Duodenal mucosa (tissue), 2 donors: ENCODE results near the gene C1QTNF6.

Source experiments
- H3K27ac ChIP-seq: one replicate; pipeline ENCODE4 v1.7.0; 2013; ENCODE audit warnings: low read depth, low read length
- H3K27me3 ChIP-seq, 2 donors: one replicate each; pipeline ENCODE4 v1.7.0; 2013; ENCODE audit warnings: low read length in 2 of 2, control low read depth in 1 of 2; ENCODE audit not compliant: insufficient read depth in 2 of 2, control insufficient read depth in 1 of 2
- H3K36me3 ChIP-seq, 2 donors: one replicate each; pipeline ENCODE4 v1.7.0; 2013; ENCODE audit warnings: low read length in 2 of 2, control low read depth in 1 of 2; ENCODE audit not compliant: insufficient read depth in 2 of 2, control insufficient read depth in 1 of 2
- H3K4me1 ChIP-seq, 2 donors: one replicate each; pipeline ENCODE4 v1.7.0; 2013; ENCODE audit warnings: low read length in 2 of 2, control low read depth in 1 of 2; ENCODE audit not compliant: insufficient read depth in 2 of 2, control insufficient read depth in 1 of 2
- H3K4me3 ChIP-seq, 2 donors: one replicate each; pipeline ENCODE4 v1.7.0; 2013; ENCODE audit warnings: low read length in 2 of 2, low read depth in 1 of 2
- H3K9ac ChIP-seq, 2 donors: one replicate each; pipeline ENCODE4 v1.7.0; 2013; ENCODE audit warnings: low read length in 2 of 2, low read depth in 1 of 2
- H3K9me3 ChIP-seq, 2 donors: one replicate each; pipeline ENCODE4 v1.7.0; 2013; ENCODE audit warnings: low read length in 2 of 2, control low read depth in 1 of 2; ENCODE audit not compliant: control insufficient read depth in 1 of 2

C1QTNF6 gene

GRCh38 chr22:37148742-37149665 lies 39.0 kb downstream of the C1QTNF6 start:
- peak overlapping the region; percentile 50 for H3K4me3 ChIP-seq
- H3K9ac ChIP-seq = peak overlapping the region; percentile 38 to 48
- no peak overlapping the region for H3K27ac ChIP-seq
- no peaks in the 10 kb centered on the region for H3K36me3 ChIP-seq
- no peaks in the 10 kb centered on the region for H3K9me3 ChIP-seq
- no peaks in the 10 kb centered on the region for H3K27me3 ChIP-seq
- no peaks in the 10 kb centered on the region for H3K4me1 ChIP-seq

- H3K27me3 ChIP-seq = no peaks in the 10 kb centered on the region
- no peaks in the 10 kb centered on the region for H3K9me3 ChIP-seq
- H3K9ac ChIP-seq = peak overlapping the region; percentile 38 to 48
- no peaks in the 10 kb centered on the region for H3K4me1 ChIP-seq
- H3K36me3 ChIP-seq = no peaks in the 10 kb centered on the region
- H3K27ac ChIP-seq = no peak overlapping the region
- H3K4me3 ChIP-seq = peak overlapping the region; percentile 30 to 50
Measured at GRCh38 chr22:37148031-37148651, 39.9 kb downstream of the C1QTNF6 start.

GRCh38 chr22:37147186-37147990 lies 40.7 kb downstream of the C1QTNF6 start:
- Histone ChIP-seq H3K4me3 (peak overlapping the region; percentile 36 to 50), H3K36me3 (no peaks in the 10 kb centered on the region), H3K27me3 (no peaks in the 10 kb centered on the region), H3K4me1 (no peaks in the 10 kb centered on the region), H3K9me3 (no peaks in the 10 kb centered on the region), H3K9ac (peak overlapping the region in 1 of 2 donors; percentile 32), H3K27ac (no peak overlapping the region)

- H3K27ac ChIP-seq = no peak overlapping the region
- H3K27me3 ChIP-seq = no peaks in the 10 kb centered on the region
- no peaks in the 10 kb centered on the region for H3K36me3 ChIP-seq
- no peaks in the 10 kb centered on the region for H3K9me3 ChIP-seq
- H3K4me1 ChIP-seq = no peaks in the 10 kb centered on the region
- H3K4me3 ChIP-seq = peak overlapping the region; percentile 6 to 36
- H3K9ac ChIP-seq = peak overlapping the region in 1 of 2 donors; percentile 18
Measured at GRCh38 chr22:37146507-37147180, 41.4 kb downstream of the C1QTNF6 start.

GRCh38 chr22:37146051-37146385 lies 42.0 kb downstream of the C1QTNF6 start:
- H3K27ac ChIP-seq = no peak overlapping the region
- H3K9me3 ChIP-seq = no peaks in the 10 kb centered on the region
- no peaks in the 10 kb centered on the region for H3K36me3 ChIP-seq
- H3K9ac ChIP-seq = peak overlapping the region in 1 of 2 donors; percentile 18
- H3K4me1 ChIP-seq = no peaks in the 10 kb centered on the region
- peak overlapping the region in 1 of 2 donors; percentile 6 for H3K4me3 ChIP-seq
- H3K27me3 ChIP-seq = no peaks in the 10 kb centered on the region

GRCh38 chr22:37145180-37146050 lies 42.6 kb downstream of the C1QTNF6 start:
- no peaks in the 10 kb centered on the region for H3K36me3 ChIP-seq
- no peaks in the 10 kb centered on the region for H3K9me3 ChIP-seq
- no peak overlapping the region for H3K4me3 ChIP-seq
- peak overlapping the region in 1 of 2 donors; percentile 18 for H3K9ac ChIP-seq
- H3K27me3 ChIP-seq = no peaks in the 10 kb centered on the region
- H3K4me1 ChIP-seq = no peaks in the 10 kb centered on the region
- H3K27ac ChIP-seq = no peak overlapping the region

GRCh38 chr22:37144180-37144554 lies 43.9 kb downstream of the C1QTNF6 start:
- H3K36me3 ChIP-seq = no peaks in the 10 kb centered on the region
- H3K4me1 ChIP-seq = no peaks in the 10 kb centered on the region
- H3K4me3 ChIP-seq = no peak overlapping the region
- H3K9ac ChIP-seq = no peak overlapping the region
- H3K27me3 ChIP-seq = no peaks in the 10 kb centered on the region
- no peaks in the 10 kb centered on the region for H3K9me3 ChIP-seq
- no peak overlapping the region for H3K27ac ChIP-seq

- Histone ChIP-seq H3K4me1 (no peaks in the 10 kb centered on the region), H3K9me3 (no peaks in the 10 kb centered on the region), H3K9ac (no peak overlapping the region), H3K4me3 (no peak overlapping the region), H3K27me3 (no peaks in the 10 kb centered on the region), H3K27ac (no peak overlapping the region), H3K36me3 (no peaks in the 10 kb centered on the region)
Measured at GRCh38 chr22:37141971-37142370, 46.1 kb downstream of the C1QTNF6 start.

GRCh38 chr22:37141476-37141875 lies 46.6 kb downstream of the C1QTNF6 start:
- Histone ChIP-seq H3K9me3 (no peaks in the 10 kb centered on the region), H3K4me1 (no peaks in the 10 kb centered on the region), H3K27me3 (no peaks in the 10 kb centered on the region), H3K36me3 (no peaks in the 10 kb centered on the region), H3K4me3 (no peak overlapping the region), H3K27ac (no peak overlapping the region), H3K9ac (no peak overlapping the region)
